ENCODE data around the gene DPP6. TPM values are rescaled to one million over a fixed set of nuclear protein-coding genes. Genes with fewer than 3 reads are reported as not detected.

Gene DPP6
- total RNA-seq, 1 donor from 2014 or later = 2.2 TPM

DNA sequence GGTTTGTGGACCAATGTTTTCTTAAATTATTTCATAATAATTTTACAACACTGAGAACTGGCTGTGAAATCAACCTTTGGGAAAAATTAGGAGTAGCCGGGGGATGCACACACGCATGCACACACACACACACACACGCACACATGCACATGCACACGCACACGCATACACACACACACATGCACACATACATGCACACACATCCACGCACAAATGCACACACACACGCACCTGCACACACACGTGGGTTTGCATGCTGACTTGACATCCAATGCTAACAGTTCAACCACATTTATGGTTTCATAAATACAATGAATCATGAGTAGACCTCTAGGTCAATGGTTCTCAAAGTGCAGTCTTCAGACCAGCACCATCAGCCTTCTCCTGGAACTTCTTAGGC is 354.1 kb downstream of the DPP6 start:
- no peaks in the 10 kb centered on the region for H3K9me3 Mint-ChIP-seq
- TF ChIP-seq, protein P1, sequence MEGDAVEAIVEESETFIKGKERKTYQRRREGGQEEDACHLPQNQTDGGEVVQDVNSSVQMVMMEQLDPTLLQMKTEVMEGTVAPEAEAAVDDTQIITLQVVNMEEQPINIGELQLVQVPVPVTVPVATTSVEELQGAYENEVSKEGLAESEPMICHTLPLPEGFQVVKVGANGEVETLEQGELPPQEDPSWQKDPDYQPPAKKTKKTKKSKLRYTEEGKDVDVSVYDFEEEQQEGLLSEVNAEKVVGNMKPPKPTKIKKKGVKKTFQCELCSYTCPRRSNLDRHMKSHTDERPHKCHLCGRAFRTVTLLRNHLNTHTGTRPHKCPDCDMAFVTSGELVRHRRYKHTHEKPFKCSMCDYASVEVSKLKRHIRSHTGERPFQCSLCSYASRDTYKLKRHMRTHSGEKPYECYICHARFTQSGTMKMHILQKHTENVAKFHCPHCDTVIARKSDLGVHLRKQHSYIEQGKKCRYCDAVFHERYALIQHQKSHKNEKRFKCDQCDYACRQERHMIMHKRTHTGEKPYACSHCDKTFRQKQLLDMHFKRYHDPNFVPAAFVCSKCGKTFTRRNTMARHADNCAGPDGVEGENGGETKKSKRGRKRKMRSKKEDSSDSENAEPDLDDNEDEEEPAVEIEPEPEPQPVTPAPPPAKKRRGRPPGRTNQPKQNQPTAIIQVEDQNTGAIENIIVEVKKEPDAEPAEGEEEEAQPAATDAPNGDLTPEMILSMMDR (conservative IDR thresholded peaks at IDR 0.05) = no peak
- H3K27me3 Mint-ChIP-seq (ENCODE audit: low read depth) = peaks cover 22% of the 10 kb centered on the region

DNA sequence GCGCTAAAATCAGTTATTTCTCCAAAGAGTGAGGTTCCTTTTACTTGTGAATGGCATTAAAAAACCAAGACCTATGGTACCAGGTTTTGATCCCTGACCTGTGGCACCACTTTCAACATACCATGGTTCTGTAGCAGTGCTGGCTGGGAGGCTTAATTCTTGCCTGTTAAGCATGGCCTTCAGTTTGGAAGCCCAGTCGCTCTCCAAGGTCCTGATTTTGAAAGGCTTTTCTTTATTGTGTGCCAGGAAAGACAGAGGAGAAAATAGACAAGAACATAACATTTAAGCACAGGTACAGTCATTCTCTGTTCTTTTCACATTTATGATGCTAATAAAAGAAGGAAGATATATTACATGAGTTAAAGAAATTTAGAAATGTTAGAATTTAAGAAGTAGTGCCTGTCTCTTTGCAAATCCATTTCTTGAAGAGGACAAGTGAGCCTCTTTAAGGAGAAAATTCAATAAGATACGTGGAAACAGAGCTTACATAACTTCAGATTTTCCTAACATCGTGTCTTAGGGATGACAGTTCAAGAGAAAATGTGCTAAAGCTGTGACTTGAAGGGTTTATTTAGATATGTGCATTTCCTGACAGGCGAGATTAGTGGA is 357.6 kb downstream of the DPP6 start:
- Mint-ChIP-seq H3K9me3 (no peaks in the 10 kb centered on the region), H3K27me3 (ENCODE audit: low read depth) (peaks cover 19% of the 10 kb centered on the region), H3K4me1 (no peaks in the 10 kb centered on the region), H3K27ac (ENCODE audit: unreplicated experiment) (no peak overlapping the region), H3K36me3 (ENCODE audit: low read depth) (no peaks in the 10 kb centered on the region), H3K4me3 (no peak overlapping the region)
- TF ChIP-seq, protein P1 (conservative IDR thresholded peaks at IDR 0.05) = no peak
- peak; percentile 51 for DNase-seq (ENCODE audit: low read depth, low spot score)

More for the DNA sequence above, 354.1 kb downstream of the DPP6 start:
- Mint-ChIP-seq H3K4me1 (no peaks in the 10 kb centered on the region), H3K36me3 (ENCODE audit: low read depth) (no peaks in the 10 kb centered on the region), H3K27ac (ENCODE audit: unreplicated experiment) (no peak overlapping the region), H3K4me3 (no peak overlapping the region)
- DNase-seq (ENCODE audit: low read depth, low spot score) = no peak

DNA sequence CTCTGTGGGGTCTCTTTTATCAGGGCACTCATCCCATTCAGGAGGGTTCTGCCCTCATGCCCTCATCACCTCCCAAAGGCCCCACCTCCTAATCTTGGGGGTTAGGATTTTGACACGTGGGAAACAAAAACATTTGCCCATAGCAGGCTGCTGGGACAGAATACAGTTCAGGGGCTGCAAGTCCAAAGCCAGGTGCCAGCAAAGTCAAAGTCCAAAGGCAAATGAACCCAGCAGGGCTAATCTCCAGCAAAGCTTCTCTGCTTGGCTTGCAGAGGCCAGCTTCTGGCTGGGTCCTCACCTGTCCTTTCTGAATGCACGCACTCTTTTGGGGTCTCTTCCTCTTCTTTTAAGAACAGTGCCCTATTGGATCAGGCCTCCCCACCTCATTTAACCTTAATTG is 359.9 kb downstream of the DPP6 start:
- peaks cover 12% of the 10 kb centered on the region for H3K27me3 Mint-ChIP-seq (ENCODE audit: low read depth)
- no peak overlapping the region for H3K4me3 Mint-ChIP-seq
- H3K4me1 Mint-ChIP-seq = no peaks in the 10 kb centered on the region
- H3K36me3 Mint-ChIP-seq (ENCODE audit: low read depth) = no peaks in the 10 kb centered on the region
- no peak for DNase-seq (ENCODE audit: low read depth, low spot score)
- no peak overlapping the region for H3K27ac Mint-ChIP-seq (ENCODE audit: unreplicated experiment)
- TF ChIP-seq, protein P1 (conservative IDR thresholded peaks at IDR 0.05) = no peak
- H3K9me3 Mint-ChIP-seq = no peaks in the 10 kb centered on the region

DNA sequence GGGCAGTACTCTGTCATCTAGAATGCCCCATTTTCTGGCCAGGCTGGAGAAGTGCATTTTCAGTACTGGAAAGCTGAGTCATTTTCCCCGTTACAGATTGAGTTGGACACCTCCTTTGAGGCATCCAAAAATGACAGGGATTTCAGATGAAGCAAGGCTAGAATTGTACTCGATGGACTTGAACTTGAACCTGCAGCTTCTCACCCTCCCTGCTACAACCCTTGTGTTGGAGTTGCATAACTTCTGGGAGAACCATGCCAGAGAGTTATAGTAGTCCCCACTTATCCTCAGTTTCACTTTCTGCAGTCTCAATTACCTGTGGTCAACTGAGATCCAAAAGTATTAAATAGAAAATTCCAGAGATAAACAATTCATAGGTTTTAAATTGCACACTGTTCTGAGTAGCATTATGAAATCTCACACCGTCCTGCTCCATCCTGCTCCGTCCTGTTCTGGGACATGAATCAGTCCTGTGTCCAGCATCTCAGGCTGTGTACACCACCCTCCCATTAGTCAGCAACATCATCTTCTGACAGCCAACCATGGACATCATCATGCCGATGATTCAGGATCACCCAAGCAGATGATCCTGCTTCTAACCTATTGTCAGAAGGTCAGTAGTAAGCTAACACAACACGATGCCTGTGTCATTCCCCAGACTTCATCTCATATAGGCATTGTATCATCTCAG is 363.7 kb downstream of the DPP6 start:
- Mint-ChIP-seq H3K9me3 (no peaks in the 10 kb centered on the region), H3K27me3 (ENCODE audit: low read depth) (peaks cover 19% of the 10 kb centered on the region), H3K36me3 (ENCODE audit: low read depth) (no peaks in the 10 kb centered on the region), H3K27ac (ENCODE audit: unreplicated experiment) (no peak overlapping the region), H3K4me1 (no peaks in the 10 kb centered on the region), H3K4me3 (no peak overlapping the region)
- DNase-seq (ENCODE audit: low read depth, low spot score) = no peak
- TF ChIP-seq, protein P1 (conservative IDR thresholded peaks at IDR 0.05) = no peak

GRCh38 chr7:154416714-154417113 is 364.5 kb downstream of the DPP6 start:
- TF ChIP-seq, protein P1 (conservative IDR thresholded peaks at IDR 0.05) = no peak
- peaks cover 19% of the 10 kb centered on the region for H3K27me3 Mint-ChIP-seq (ENCODE audit: low read depth)
- H3K27ac Mint-ChIP-seq (ENCODE audit: unreplicated experiment) = no peak overlapping the region
- no peaks in the 10 kb centered on the region for H3K4me1 Mint-ChIP-seq
- DNase-seq (ENCODE audit: low read depth, low spot score) = no peak
- H3K36me3 Mint-ChIP-seq (ENCODE audit: low read depth) = no peaks in the 10 kb centered on the region
- H3K9me3 Mint-ChIP-seq = no peaks in the 10 kb centered on the region
- no peak overlapping the region for H3K4me3 Mint-ChIP-seq
